Right ventricle myocardium superior (tissue), 1 donor: ENCODE data around the gene SNUPN. TPM values are rescaled to one million over a fixed set of nuclear protein-coding genes. Genes with fewer than 3 reads are reported as not detected.
A peak's percentile ranks its signal among the peaks of the same experiment; 100 is the strongest.

Experiments
- ATAC-seq: fragments of 200-7000 bp; cut with Tn5 transposase; one replicate; pipeline ENCODE4 v1.9.1; 2020; ENCODE audit warnings: mild to moderate bottlenecking; ENCODE audit not compliant: poor library complexity
- DNase-seq: peaks from one replicate; pipeline ENCODE4 v3.0.0-alpha.2; 2020
- intact Hi-C: fragments of 100-400 bp; cut with DNase I; formaldehyde crosslinking; loops from one replicate; pipeline ENCODE4 v1.11.2; 2022
- long read RNA-seq: library from polyadenylated mRNA; unstranded; transcript quantifications from one replicate; pipeline ENCODE4 v2.0.0, GENCODE V29; 2021
- total RNA-seq: library from RNA; stranded (reverse); fragmentation: NEBNext Ultra II Directional; extraction: Animal tissue kit (Norgen Biotek cat#: 25700); gene quantifications from one replicate; pipeline ENCODE4 v1.2.1, GENCODE V29; 2021
- donor health status: DM: no; HTN: yes; CAD: no; lungs with severe emphysema.

Gene SNUPN
- total RNA-seq = 16.9 TPM
- long read RNA-seq, transcript SNUPN-201 (9 exons, 1,513 nt) = major isoform, 37 of 53 reads
- long read RNA-seq, transcript SNUPN-206 (9 exons, 1,682 nt) = minor isoform, 6 of 53 reads
- long read RNA-seq, partial matches to known transcripts = 1 of 53 reads
- long read RNA-seq, other reads (novel, unspliced or antisense) = 8 of 53 reads

DNA sequence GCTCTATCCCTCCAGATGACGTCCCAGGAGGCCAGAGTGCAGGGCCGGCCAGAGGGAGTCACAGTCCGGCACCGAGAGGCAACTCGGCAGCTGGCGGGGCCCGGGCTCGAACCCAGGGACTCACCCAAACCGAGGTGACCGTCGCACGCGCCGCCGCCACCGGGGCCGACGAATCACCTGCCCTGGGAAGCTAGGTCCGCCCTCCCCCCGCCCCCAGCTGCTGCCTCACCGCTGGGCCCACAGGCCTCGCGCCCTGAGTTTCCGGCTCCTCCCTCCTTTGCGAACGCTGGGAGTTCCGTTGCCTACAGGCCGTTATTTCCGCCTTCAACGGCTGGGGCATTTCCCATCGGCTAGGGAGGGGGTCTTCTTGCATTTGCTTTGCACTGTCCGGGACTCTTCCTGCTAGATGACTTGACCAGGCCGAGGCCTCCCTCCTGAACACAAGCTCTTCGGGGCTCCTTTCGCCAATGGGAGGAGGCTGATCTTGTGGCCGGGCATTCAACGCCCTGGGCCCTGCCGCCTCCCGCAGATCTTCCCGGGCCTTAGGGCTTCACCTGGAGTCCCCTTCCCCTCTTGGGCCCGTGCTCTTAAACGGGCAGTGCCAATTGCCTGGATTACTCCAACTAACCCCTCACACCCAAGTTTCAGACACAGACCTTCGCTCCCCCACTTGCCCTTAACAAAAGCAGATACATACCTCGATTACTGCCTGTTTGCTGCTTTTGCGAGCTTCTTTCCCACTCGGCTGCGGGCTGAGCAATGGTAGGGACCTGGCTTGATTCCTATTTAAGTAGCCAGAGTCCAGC, at the start of gene SNUPN:
Gene SNUPN, minus strand, starts transcription at position 184 of the 806 bp plus-strand sequence. CDS start 4,674 bp downstream, outside the sequence.
- peak; percentile 96 for ATAC-seq
- DNase-seq = peak; percentile 97
- intact Hi-C loops = no loop called here

- no peak for DNase-seq
- ATAC-seq = no peak
- intact Hi-C loops = no loop called here
Observed at GRCh38 chr15:75674366-75674765, 48.8 kb upstream of the SNUPN start.

DNA sequence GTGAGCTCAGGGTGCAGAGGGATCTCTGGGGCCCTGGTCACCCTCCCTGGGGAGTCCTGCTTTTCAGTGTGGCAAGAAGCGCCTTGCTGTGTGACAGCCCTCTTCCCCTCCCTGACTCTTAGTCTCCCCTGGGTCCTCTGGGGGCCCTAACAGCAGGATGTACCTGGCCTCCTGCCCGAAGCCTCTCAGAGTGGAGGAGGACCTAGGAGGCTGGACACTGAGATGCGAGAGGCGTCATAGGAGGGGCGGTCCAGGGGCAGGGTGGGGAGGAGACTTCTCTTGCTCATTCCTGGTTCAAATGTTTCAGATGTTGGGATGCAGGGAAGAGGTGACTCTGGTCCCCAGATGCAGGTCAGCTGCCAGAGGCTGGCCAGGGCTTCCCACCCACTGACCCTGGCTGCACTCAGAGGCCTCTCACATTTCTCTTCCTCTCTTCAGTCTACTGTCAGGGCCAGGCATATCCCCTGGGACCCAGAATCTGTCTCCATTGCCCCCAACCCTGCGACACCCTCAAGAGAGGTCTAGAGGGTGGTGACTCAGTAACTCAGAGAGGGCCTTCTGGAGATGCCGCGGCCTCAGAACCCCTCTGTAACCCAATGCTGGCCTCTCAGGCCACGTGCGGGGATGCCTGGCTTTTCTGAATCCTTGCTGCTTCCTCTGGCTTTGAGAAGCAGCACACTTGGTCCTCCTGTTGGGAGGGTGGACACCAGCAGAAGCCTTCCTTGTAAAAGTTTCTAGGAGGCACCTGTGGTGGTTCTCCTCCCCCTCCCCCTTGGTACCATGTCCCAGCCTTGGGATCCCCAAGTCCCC, 48.1 kb upstream of the SNUPN start:
- peak; percentile 67 for ATAC-seq
- intact Hi-C loops = no loop called here

GRCh38 chr15:75672646-75673425, 47.3 kb upstream of the SNUPN start:
- DNase-seq (peak; percentile 66), ATAC-seq (peak; percentile 43)
- intact Hi-C loops = no loop called here

More for the DNA sequence above, 48.1 kb upstream of the SNUPN start:
- DNase-seq = peak; percentile 89

DNA sequence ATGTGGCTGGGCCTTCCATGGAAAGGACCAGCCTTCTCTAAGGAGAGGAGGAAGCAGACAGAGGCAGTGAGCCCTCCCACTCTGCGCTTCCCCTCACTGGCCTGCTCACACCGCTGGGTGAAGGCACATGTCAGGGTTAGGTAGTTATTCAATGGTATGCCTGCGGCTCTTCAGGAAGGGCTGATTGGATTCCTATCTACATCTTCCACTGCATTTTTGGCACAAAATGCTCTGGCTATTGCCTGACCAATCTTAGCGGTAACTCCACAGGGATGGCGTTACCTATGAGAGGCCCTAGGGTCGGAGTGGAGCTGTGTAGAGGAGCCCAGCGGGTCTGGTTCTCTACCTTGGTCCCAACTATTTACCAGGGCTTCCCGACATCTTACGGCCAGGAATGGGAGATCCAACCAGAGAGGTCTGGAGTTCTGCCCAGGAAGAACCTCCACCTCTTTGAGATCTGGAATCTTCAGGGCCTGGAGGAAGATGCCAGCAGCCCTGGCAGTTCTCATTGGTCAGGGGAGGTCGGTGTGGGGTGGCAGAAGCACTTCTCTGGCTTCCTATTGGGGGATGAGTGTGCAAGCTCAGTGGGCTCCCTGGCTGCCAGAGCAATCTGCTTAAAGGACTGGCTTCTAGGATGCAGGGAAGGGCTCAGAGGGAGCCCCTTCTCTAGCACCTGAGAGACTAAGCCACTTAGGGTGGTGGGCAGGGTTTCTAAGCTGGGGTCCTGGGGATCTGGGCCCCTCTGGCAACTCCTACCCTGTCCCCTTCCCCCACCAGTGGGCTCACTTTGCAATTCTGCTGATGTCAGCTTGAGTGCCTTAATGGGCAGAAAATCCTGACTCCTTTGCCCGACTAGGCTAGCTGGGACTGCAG, 46.4 kb upstream of the SNUPN start:
- intact Hi-C loops = no loop called here
- ATAC-seq (no peak), DNase-seq (no peak)

DNA sequence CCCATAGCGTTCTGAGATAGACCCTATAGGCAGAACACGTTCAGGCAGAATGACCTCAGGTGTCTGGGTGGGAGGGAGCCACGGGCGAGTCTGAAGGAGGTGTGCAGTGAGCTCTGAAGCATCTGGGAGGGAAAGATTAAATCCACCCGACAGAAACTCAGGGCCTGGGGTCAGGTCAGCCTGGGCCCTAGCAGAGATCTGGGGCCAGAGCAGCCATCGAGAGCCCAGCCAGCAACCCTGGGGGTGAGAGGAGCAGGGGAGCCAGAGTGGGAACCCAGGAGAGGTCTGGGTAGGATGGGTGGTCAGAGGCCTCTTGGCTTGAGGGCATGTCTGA, 44.3 kb upstream of the SNUPN start:
- intact Hi-C loops = no loop called here
- ATAC-seq (no peak), DNase-seq (no peak)

GRCh38 chr15:75669191-75669878, 43.8 kb upstream of the SNUPN start:
- ATAC-seq (no peak), DNase-seq (no peak)
- intact Hi-C loops = no loop called here

DNA sequence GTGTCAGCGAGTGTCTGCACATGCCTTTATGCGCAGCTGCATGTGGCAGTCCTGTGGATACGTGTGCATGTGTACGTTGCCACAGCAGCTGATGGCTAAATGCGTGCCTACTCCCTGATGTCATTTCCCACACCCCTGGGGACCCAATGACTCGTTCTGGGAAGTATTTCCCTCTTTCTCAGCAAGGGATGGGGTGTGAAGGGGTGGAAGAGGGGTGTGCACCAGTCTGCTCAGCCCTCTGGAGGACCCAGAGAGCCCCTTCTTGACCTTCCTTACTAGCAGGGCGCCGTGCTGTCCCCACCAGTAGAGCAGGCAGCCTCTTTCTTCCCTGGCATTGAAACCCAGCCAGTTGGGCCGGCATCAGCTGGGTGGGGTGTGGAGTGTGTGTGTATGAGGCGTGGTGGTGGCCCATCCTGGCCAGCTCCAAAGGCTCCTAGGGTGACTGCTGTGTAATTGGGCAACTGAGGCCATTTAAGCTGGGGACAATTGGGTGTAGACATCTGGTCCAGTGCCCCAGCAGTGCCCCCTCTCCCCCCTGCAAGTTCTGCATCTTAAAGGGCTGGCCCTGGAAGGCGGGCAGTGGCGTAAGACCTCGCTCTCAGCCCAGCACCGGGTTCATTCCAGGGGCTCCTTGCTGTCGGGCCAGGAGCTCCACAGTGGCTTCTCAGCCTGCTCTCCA, 41.4 kb upstream of the SNUPN start:
- peak; percentile 70 for DNase-seq
- peak; percentile 63 for ATAC-seq
- intact Hi-C loops = no loop called here

DNA sequence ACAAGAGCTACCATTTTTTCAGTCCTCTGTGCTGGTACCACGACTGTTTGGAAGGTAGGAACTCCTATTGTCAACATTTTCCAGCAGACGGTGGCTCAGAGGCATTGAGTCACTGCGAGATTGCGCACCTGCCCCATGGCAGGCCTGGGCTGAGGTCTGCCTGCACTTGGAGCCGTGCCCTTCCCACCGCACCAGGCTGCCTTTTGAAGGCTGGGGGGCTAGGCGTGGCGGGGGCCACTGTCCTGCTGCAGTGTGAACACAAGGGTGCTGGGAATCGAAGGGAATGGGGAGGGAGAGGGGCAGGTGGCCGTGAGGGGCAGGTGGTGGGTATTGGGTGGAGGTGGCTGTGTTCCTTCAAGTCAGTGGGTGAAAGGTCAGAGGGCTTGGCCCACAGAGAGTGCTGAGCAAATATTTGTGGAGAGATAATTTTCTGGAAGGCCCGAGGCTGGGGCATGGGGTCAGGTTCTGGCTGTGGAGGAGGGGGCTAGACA, 38.5 kb upstream of the SNUPN start:
- intact Hi-C loops = no loop called here
- ATAC-seq (no peak), DNase-seq (no peak)

- ATAC-seq (no peak), DNase-seq (no peak)
- intact Hi-C loops = no loop called here
Observed at GRCh38 chr15:75662823-75663519, 37.4 kb upstream of the SNUPN start.

DNA sequence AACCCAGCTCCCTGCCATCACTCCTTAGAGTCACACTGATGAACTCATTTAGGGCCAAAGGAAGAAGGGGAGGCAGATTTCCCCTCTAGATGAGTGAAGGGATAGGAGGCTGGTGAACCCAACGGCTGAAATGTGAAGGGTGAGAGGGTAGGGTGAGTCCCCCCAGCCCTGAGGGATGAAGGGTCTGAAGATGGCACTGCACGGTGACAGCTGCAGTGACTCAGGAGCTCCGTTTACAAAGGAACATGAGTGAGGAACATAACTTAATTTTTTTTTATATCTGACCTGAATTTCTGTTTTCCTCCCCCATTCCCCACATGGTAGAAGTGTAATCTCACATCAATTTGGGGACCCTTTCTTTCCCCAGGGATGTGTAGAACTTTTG, 36.2 kb upstream of the SNUPN start:
- ATAC-seq (no peak), DNase-seq (no peak)
- intact Hi-C loops = no loop called here

DNA sequence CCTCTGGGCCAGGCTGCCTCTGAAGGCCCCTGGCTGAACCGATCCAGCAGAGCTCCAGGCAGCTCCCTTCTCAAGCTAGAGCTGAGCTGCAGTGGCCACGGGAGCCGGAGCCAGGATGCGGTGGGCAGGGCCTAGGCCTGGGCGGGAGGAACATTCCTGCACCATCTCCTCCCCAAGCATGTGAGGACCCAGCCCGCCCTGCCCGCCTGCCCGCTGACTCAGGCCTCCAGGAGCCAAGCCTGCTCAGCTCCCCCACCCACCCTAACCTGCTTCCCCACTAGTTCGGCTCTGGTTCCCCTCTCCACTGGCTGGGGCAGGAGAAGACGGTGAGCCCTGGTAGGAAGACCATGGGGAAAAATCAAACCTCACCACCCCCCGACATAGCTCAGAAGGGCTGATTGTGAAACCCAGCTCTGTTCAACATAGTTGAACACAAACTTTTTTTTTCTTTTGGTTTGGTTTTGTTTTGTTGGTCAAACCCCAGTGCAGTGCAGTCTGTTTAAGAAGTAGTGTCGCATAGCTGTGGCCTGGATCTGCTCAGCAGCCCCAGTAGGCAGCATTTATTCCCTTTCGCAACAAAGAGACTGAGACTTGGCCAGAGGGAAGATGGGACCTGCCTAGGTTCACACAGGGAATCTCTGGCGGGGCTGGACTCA, 35.7 kb upstream of the SNUPN start:
- intact Hi-C loops = no loop called here
- ATAC-seq (peak; percentile 89), DNase-seq (peak; percentile 90)

GRCh38 chr15:75659928-75660645, 34.6 kb upstream of the SNUPN start:
- intact Hi-C loops = no loop called here
- DNase-seq (no peak), ATAC-seq (no peak)

DNA sequence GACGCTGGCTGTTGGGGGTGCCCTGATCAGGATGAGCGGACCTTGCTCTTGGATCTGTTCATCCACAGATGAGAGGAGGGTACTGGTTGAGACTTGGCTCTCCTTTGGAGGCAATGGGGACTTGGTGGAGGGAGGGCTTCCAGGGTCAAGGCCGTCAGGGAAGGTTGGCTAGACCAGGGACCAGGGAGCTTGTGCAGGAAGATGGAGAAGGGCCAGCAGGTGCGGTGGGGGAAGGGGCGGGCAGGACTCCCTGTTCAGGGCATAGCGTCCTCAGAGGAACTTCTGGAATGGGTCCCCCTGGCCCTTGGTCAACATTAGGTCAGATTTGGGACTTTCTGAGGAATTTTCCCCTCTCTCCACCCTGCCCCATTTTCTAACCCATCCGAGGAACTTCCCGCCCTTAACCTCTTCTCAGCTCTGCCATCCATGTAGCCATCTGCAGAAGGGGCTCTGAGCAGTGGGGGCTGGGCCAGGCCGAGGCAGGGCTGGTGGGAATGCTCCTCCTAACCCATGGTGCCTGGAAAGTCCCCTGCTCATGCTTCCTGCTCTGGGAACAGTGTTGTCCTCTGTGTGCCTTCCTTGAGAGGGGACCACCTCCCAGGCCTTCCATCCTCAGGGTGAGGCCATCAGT, 33.7 kb upstream of the SNUPN start:
- DNase-seq = no peak
- intact Hi-C loops = no loop called here
- no peak for ATAC-seq

DNA sequence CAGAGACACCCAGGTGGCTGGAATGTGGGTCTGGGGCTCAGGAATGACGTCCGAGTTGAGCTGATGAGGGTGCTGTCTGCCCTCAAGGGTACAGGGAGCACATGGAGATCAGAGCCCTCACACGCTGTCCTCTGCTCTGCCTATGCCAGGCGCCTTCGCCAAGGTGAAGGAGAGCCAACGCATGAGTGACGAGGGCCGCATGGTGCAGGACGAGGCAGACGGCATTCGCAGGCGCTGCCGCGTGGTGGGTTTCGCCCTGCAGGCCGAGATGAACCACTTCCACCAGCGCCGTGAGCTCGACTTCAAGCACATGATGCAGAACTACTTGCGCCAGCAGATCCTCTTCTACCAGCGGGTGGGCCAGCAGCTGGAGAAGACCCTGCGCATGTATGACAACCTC, 31.3 kb upstream of the SNUPN start:
- no peak for DNase-seq
- no peak for ATAC-seq
- intact Hi-C loops = no loop called here
